ENCODE results near the gene GPBAR1.
"Not testable (repeated sequence)": the region's sequence is repeated elsewhere in the genome, so short reads cannot be mapped to it uniquely, and the experiment has no call there.

The GPBAR1 gene

DNA sequence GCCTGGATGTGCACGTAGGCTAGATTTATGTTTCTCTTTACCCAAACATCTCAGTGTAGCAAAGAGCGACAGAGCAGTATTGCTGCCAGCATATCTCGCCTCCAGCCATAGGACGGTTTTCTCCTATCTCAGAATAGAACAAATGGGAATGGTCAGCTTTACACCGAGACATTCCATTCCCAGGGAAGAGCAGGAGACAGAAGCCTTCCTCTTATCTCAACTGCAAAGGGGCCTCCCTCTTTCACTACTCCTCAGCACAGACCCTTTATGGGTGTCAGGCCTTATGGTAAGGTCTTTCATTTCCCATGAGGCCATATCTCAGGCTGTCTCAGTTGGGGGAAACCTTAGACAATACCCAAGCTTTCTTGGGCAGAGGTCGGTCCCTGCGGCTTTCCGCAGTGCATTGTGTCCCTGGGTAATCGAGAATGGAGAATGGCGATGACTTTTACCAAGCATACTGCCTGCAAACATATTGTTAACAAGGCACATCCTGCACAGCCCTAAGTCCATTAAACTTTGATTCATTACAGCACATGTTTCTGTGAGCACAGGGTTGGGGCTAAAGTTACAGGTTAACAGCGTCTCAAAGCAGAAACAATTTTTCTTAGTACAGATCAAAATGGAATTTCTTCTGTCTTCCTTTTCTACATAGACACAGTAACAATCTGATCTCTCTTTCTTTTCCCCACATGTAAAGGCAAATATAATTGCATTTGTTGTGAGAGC lies 50.9 kb downstream of the GPBAR1 start:
- not testable (repeated sequence) for DNase-seq

- DNase-seq: no peak
Measured at GRCh38 chr2:218312267-218312756, 51.5 kb downstream of the GPBAR1 start.

DNA sequence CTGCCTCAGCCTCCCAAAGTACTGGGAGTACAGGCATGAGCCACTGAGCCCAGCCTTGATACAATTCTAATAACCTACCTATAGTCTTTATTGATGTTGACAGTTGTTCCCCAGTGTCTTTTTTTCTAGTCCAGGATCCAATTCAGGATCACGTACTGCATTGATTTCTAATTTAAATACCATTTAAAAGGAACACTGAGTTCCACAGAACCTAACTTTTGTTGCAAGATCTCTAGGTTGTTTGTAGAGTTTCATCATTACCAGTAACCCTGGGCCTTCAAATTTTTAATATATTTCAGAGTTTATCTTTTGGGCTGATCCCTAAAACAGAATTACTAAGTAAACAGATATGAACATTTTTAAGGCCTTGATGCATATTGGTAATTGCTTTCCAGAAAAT lies 52.5 kb downstream of the GPBAR1 start:
- DNase-seq: no peak

Measured in fibroblast of skin of abdomen (primary cell).